Measurements from ENCODE around the gene GFOD2. TPM values are rescaled to one million over a fixed set of nuclear protein-coding genes. Genes with fewer than 3 reads are reported as not detected.
A peak's percentile ranks its signal among the peaks of the same experiment; 100 is the strongest.

The GFOD2 gene
- total and polyA plus RNA-seq, 4 donors = 7.4 to 27.3 (median 13.6) TPM

- DNase-seq (no peak), ATAC-seq (ENCODE audit: low FRiP score) (no peak)
- Histone ChIP-seq H3K36me3 (ENCODE audit: control insufficient read depth in 1 of 2, insufficient read depth in 2 of 2, low read length in 1 of 2) (peaks cover 3 to 10% of the 10 kb centered on the region in 2 donors), H3K27me3 (ENCODE audit: control insufficient read depth in 1 of 2, insufficient read depth in 2 of 2, low read length in 1 of 2) (no peaks in the 10 kb centered on the region), H3K4me3 (ENCODE audit: low read length in 2 of 2) (no peak overlapping the region), H3K9me3 (ENCODE audit: control insufficient read depth, low read length) (no peaks in the 10 kb centered on the region), H3K27ac (ENCODE audit: low read depth in 1 of 2, low read length in 2 of 2) (no peak overlapping the region), H3K4me1 (ENCODE audit: control insufficient read depth in 1 of 2, insufficient read depth in 2 of 2, low read length in 2 of 2) (no peaks in the 10 kb centered on the region)
- WGBS, 2 donors = 73 to 78% methylated on average over 4 of the region's 4 CpGs
- intact Hi-C loops (cut with DNase I) = no loop called here
Observed at GRCh38 chr16:67741118-67741517, 22.0 kb upstream of the GFOD2 start.

GRCh38 chr16:67740391-67740790, 21.3 kb upstream of the GFOD2 start:
- Histone ChIP-seq H3K9me3 (ENCODE audit: control insufficient read depth, low read length) (no peaks in the 10 kb centered on the region), H3K27me3 (ENCODE audit: control insufficient read depth in 1 of 2, insufficient read depth in 2 of 2, low read length in 1 of 2) (no peaks in the 10 kb centered on the region), H3K4me3 (ENCODE audit: low read length in 2 of 2) (no peak overlapping the region), H3K4me1 (ENCODE audit: control insufficient read depth in 1 of 2, insufficient read depth in 2 of 2, low read length in 2 of 2) (no peaks in the 10 kb centered on the region), H3K36me3 (ENCODE audit: control insufficient read depth in 1 of 2, insufficient read depth in 2 of 2, low read length in 1 of 2) (peaks cover 3 to 13% of the 10 kb centered on the region in 2 donors), H3K27ac (ENCODE audit: low read depth in 1 of 2, low read length in 2 of 2) (no peak overlapping the region)
- intact Hi-C loops (cut with DNase I) = no loop called here
- WGBS, 2 donors = 92 to 93% methylated on average over 3 of the region's 3 CpGs
- ATAC-seq (ENCODE audit: low FRiP score) (no peak), DNase-seq (no peak)

DNA sequence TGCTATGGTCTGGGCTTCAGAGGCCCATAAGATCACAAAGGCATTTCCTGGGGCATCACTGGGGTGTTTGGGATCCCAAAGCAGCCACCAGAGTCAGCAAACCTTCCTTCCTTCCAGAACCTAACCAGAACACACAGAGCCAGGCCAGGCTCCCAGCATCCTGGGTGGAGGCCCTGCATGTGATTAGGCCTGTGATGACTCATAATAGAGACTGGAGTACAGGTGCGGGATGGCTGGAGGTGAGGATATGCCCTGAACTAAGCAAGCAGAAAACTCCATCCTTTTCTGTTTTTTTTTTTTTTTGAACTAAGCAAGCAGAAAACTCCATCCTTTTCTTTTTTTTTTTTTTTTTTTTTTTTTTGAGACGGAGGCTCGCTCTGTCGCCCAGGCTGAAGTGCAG, 17.7 kb upstream of the GFOD2 start:
- 81 to 91% methylated on average over 4 of the region's 4 CpGs for WGBS, 2 donors
- intact Hi-C loops (cut with DNase I) = no loop called here
- no peaks in the 10 kb centered on the region for H3K4me1 ChIP-seq (ENCODE audit: control insufficient read depth in 1 of 2, insufficient read depth in 2 of 2, low read length in 2 of 2)
- ATAC-seq (ENCODE audit: low FRiP score) = no peak
- H3K36me3 ChIP-seq (ENCODE audit: control insufficient read depth in 1 of 2, insufficient read depth in 2 of 2, low read length in 1 of 2) = peaks cover 0 to 4% of the 10 kb centered on the region in 2 donors
- no peak overlapping the region for H3K27ac ChIP-seq (ENCODE audit: low read depth in 1 of 2, low read length in 2 of 2)
- no peak overlapping the region for H3K4me3 ChIP-seq (ENCODE audit: low read length in 2 of 2)
- no peaks in the 10 kb centered on the region for H3K9me3 ChIP-seq (ENCODE audit: control insufficient read depth, low read length)
- DNase-seq = no peak
- H3K27me3 ChIP-seq (ENCODE audit: control insufficient read depth in 1 of 2, insufficient read depth in 2 of 2, low read length in 1 of 2) = no peaks in the 10 kb centered on the region

DNA sequence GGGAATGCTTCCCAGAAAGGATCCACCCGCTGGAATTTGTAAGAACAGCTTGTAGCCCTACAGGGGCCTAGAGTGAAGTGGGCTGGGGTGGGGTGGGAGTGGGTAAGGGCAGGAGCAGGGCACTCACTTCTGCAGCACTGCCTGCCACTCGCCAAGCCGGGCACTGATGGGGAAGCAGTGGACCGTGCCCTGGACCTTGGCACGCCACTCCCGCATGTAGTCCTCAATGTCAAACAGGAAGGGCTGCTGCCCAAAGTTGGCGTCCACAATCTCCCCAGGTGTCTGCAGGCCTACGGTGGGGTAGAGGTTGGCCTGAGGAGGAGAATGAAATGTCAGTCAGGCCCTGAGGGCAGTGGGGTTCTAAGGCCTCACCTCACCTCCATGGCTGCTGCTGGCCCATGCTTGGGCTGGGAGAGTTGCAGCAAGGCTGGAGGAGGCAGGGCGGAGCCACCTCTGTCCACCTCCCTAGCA, 15.7 kb upstream of the GFOD2 start:
- WGBS, 2 donors = 91 to 92% methylated on average over 9 of the region's 9 CpGs
- H3K4me1 ChIP-seq (ENCODE audit: control insufficient read depth in 1 of 2, insufficient read depth in 2 of 2, low read length in 2 of 2) = no peaks in the 10 kb centered on the region
- no peak overlapping the region for H3K4me3 ChIP-seq (ENCODE audit: low read length in 2 of 2)
- intact Hi-C loops (cut with DNase I) = no loop called here
- no peak overlapping the region for H3K27ac ChIP-seq (ENCODE audit: low read depth in 1 of 2, low read length in 2 of 2)
- ATAC-seq (ENCODE audit: low FRiP score) (no peak), DNase-seq (peak in 1 of 2 donors; percentile 58)
- H3K36me3 ChIP-seq (ENCODE audit: control insufficient read depth in 1 of 2, insufficient read depth in 2 of 2, low read length in 1 of 2) = peaks cover 0 to 4% of the 10 kb centered on the region in 2 donors
- H3K9me3 ChIP-seq (ENCODE audit: control insufficient read depth, low read length) = no peaks in the 10 kb centered on the region
- no peaks in the 10 kb centered on the region for H3K27me3 ChIP-seq (ENCODE audit: control insufficient read depth in 1 of 2, insufficient read depth in 2 of 2, low read length in 1 of 2)

DNA sequence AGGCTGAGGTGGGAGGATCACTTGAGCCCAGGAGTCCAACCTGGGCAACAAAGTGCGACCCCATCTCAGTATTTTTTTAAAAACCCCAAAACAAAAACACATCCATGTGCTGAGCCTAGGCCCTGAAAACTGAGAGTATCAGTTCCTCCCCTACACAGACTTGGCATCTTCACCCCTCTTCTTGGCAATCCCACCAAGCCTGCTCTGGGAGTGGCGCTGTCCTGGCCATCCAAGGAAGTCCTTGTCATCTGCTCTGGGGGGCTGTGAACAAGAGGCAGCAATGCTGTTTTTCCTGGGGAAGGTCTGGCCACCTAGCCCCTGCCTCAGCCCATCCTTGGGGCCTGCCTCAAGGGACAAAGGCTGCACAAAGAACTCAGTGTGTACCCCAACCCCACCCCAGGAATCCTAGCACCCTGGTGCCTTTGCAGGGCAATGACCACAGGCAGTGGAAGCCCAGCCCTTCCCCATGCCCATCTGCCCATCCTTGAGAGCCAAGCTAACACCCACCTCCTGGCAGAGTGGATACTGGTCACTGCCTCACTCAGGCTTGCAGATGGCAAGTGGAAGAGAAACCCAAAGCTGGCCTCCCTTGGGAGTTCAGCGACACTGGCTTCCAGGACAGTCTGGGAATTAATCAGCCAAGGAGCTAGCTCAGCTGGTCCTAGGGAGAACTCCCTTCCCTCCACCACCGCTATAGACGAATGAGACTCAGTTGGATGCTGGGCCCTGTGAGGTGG, 14.8 kb upstream of the GFOD2 start:
- Histone ChIP-seq H3K4me1 (ENCODE audit: control insufficient read depth in 1 of 2, insufficient read depth in 2 of 2, low read length in 2 of 2) (no peaks in the 10 kb centered on the region), H3K27me3 (ENCODE audit: control insufficient read depth in 1 of 2, insufficient read depth in 2 of 2, low read length in 1 of 2) (no peaks in the 10 kb centered on the region), H3K9me3 (ENCODE audit: control insufficient read depth, low read length) (no peaks in the 10 kb centered on the region), H3K27ac (ENCODE audit: low read depth in 1 of 2, low read length in 2 of 2) (no peak overlapping the region), H3K4me3 (ENCODE audit: low read length in 2 of 2) (no peak overlapping the region), H3K36me3 (ENCODE audit: control insufficient read depth in 1 of 2, insufficient read depth in 2 of 2, low read length in 1 of 2) (peaks cover 0 to 9% of the 10 kb centered on the region in 2 donors)
- DNase-seq (peak in 1 of 2 donors; percentile 30), ATAC-seq (ENCODE audit: low FRiP score) (no peak)
- intact Hi-C loops (cut with DNase I) = no loop called here
- 86 to 90% methylated on average over 5 of the region's 5 CpGs for WGBS, 2 donors

DNA sequence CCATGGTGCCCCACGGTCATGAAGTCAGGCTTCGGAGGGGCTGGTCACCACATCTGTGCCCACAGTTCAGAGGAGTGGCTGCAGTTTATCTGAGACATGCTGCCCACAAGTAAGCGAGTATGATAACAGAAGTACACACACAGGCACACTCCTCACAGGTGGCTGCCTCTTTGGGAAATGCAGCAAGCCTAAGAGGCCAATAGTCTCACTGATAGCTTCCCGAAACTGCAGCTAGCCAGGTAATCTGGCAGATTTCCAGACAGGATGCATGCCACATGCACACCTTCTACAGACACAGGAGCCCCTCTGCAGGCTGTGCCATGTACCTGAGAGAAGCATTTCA, 12.6 kb upstream of the GFOD2 start:
- Histone ChIP-seq H3K27me3 (ENCODE audit: control insufficient read depth in 1 of 2, insufficient read depth in 2 of 2, low read length in 1 of 2) (no peaks in the 10 kb centered on the region), H3K4me1 (ENCODE audit: control insufficient read depth in 1 of 2, insufficient read depth in 2 of 2, low read length in 2 of 2) (no peaks in the 10 kb centered on the region), H3K9me3 (ENCODE audit: control insufficient read depth, low read length) (no peaks in the 10 kb centered on the region), H3K27ac (ENCODE audit: low read depth in 1 of 2, low read length in 2 of 2) (no peak overlapping the region), H3K4me3 (ENCODE audit: low read length in 2 of 2) (no peak overlapping the region), H3K36me3 (ENCODE audit: control insufficient read depth in 1 of 2, insufficient read depth in 2 of 2, low read length in 1 of 2) (peaks cover 0 to 11% of the 10 kb centered on the region in 2 donors)
- 87 to 95% methylated on average over 4 of the region's 4 CpGs for WGBS, 2 donors
- peak in 1 of 2 donors; percentile 23 for DNase-seq
- intact Hi-C loops (cut with DNase I) = no loop called here
- ATAC-seq (ENCODE audit: low FRiP score) = no peak

DNA sequence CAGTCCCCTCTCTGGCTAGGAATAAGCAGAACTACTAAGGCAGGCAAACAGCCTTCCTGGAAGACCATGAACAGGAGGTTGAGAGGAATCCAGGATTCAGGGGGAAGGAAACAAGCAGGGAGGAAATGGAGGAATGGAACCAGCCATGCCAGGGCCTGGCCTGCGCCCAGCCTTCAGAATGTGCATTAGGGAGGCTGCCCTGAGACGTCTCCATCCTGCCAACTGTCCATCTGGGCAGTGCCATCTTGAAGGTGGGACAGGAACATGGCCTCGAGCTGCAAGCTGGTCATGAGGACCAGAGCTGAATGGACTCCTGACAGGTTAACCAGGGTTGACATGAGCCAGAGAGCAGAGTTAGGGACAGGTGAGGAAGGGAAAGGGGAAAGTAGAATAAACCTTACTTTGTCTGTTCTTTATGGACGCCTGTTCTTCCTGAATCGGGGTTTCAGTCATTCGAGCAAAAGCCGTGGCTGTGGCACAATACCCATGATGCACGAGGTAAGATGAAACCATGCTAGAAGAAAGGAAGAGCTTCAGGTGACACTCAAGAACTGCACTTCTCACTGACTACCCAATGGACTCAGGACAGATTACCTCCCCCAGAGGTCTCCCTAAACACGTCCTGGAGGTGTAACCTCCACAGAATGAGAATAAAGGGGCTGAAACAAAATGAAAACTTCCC, 12.1 kb upstream of the GFOD2 start:
- intact Hi-C loops (cut with DNase I) = no loop called here
- Histone ChIP-seq H3K27ac (ENCODE audit: low read depth in 1 of 2, low read length in 2 of 2) (no peak overlapping the region), H3K27me3 (ENCODE audit: control insufficient read depth in 1 of 2, insufficient read depth in 2 of 2, low read length in 1 of 2) (no peaks in the 10 kb centered on the region), H3K4me3 (ENCODE audit: low read length in 2 of 2) (no peak overlapping the region), H3K36me3 (ENCODE audit: control insufficient read depth in 1 of 2, insufficient read depth in 2 of 2, low read length in 1 of 2) (peaks cover 0 to 11% of the 10 kb centered on the region in 2 donors), H3K4me1 (ENCODE audit: control insufficient read depth in 1 of 2, insufficient read depth in 2 of 2, low read length in 2 of 2) (no peaks in the 10 kb centered on the region), H3K9me3 (ENCODE audit: control insufficient read depth, low read length) (no peaks in the 10 kb centered on the region)
- WGBS, 2 donors = 90 to 91% methylated on average over 9 of the region's 9 CpGs
- DNase-seq (peak in 1 of 2 donors; percentile 12), ATAC-seq (ENCODE audit: low FRiP score) (no peak)

DNA sequence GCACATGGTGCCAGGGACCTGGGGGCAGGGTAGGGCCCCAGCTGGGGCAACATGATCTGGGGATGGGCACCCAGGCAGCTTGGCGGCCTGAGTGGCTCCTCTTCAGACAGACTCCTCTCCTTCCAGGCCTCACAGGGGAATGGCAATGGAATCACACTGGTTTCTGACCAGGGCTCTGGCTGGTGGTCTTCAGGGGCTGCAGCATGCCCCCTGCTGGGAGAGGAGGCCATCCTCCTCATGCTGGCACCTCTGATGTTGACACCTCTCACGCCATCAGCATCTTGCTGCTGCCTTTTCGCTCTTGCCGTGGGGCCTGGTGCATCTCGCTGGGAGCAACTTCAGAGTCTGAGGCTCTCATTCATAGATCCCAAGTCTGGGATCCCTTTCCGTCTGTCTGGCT, 11.2 kb upstream of the GFOD2 start:
- WGBS, 2 donors = 91 to 92% methylated on average over 6 of the region's 6 CpGs
- DNase-seq (peak in 1 of 2 donors; percentile 37), ATAC-seq (ENCODE audit: low FRiP score) (no peak)
- Histone ChIP-seq H3K27me3 (ENCODE audit: control insufficient read depth in 1 of 2, insufficient read depth in 2 of 2, low read length in 1 of 2) (no peaks in the 10 kb centered on the region), H3K36me3 (ENCODE audit: control insufficient read depth in 1 of 2, insufficient read depth in 2 of 2, low read length in 1 of 2) (peaks cover 0 to 9% of the 10 kb centered on the region in 2 donors), H3K4me1 (ENCODE audit: control insufficient read depth in 1 of 2, insufficient read depth in 2 of 2, low read length in 2 of 2) (no peaks in the 10 kb centered on the region), H3K9me3 (ENCODE audit: control insufficient read depth, low read length) (no peaks in the 10 kb centered on the region), H3K27ac (ENCODE audit: low read depth in 1 of 2, low read length in 2 of 2) (no peak overlapping the region), H3K4me3 (ENCODE audit: low read length in 2 of 2) (no peak overlapping the region)
- intact Hi-C loops (cut with DNase I) = no loop called here
